Uterus (tissue), 2 donors: Measurements from ENCODE around the gene SPATA24.

Experiments
- CTCF ChIP-seq, 4 experiments: fragments of 200-600 bp in 2 of 4; fragments of 450-650 bp in 2 of 4; sonication (generic) in 2 of 4; IDR thresholded peaks; one replicate each; pipeline ENCODE4 v1.5.1; 2016 to 2019; ENCODE audit warnings: antibody characterized with exemption in 4 of 4, mild to moderate bottlenecking in 2 of 4, moderate library complexity in 1 of 4
- POLR2A ChIP-seq, 2 donors: fragments of 450-650 bp; IDR thresholded peaks; one replicate each; pipeline ENCODE4 v1.6.1; 2016; ENCODE audit warnings: antibody characterized with exemption in 2 of 2, mild to moderate bottlenecking in 1 of 2, moderate library complexity in 1 of 2

GRCh38 chr5:139403418-139403786, 487 bp downstream of the SPATA24 start:
- TF ChIP-seq CTCF (IDR thresholded peaks at IDR 0.05) (no peak), POLR2A (IDR thresholded peaks at IDR 0.05) (no peak)
